PFSK-1 (cell line): ENCODE results near the gene FNDC3A.

Experiments
- FOXP2 ChIP-seq: optimal IDR thresholded peaks from 2 replicates; pipeline ENCODE3; 2011; ENCODE audit warnings: borderline replicate concordance, control low read depth, inconsistent platforms; ENCODE audit not compliant: insufficient read depth; ENCODE audit errors: extremely low read length, extremely low read depth
- POLR2AphosphoS5 ChIP-seq: IDR thresholded peaks from 2 replicates; pipeline ENCODE4 v1.6.1; 2012; ENCODE audit warnings: low read depth, mild to moderate bottlenecking, control low read depth, low read length, moderate library complexity
- REST ChIP-seq, 2 experiments: IDR thresholded peaks; 2 replicates each; pipeline versions ENCODE4 v1.6.1 to v1.8.0; 2011 to 2012; ENCODE audit warnings: low read depth in 2 of 2, low read length in 2 of 2, control low read depth in 1 of 2, inconsistent platforms in 1 of 2, mild to moderate bottlenecking in 1 of 2, moderate library complexity in 1 of 2; ENCODE audit not compliant: insufficient read depth in 1 of 2

- no peak for TF ChIP-seq REST (IDR thresholded peaks at IDR 0.05; ENCODE audit: insufficient read depth in 1 of 2, low read depth in 2 of 2, low read length in 2 of 2)
- no peak for TF ChIP-seq POLR2AphosphoS5
- no peak for TF ChIP-seq FOXP2
Observed at GRCh38 chr13:49206641-49207040, 230.9 kb downstream of the FNDC3A start.
